Activated CD4-positive, alpha-beta T cell treated with anti-CD3 and anti-CD28 coated beads, Interleukin-10, Interleukin-2, amounts not matched to agents 100 ng/mL and 50 ng/mL, durations not matched to agents 16 hours and 8 hours (primary cell): ENCODE measurements around the gene KCNQ1OT1.

Experiments
- DNase-seq: peaks from one replicate; pipeline ENCODE4 v3.0.0-alpha.2; 2020

The KCNQ1OT1 gene

GRCh38 chr11:2580061-2580421 lies 119.8 kb downstream of the KCNQ1OT1 start:
- DNase-seq: no peak

- DNase-seq: no peak
Observed at GRCh38 chr11:2579315-2580060, 120.3 kb downstream of the KCNQ1OT1 start.

GRCh38 chr11:2578929-2579270 lies 120.9 kb downstream of the KCNQ1OT1 start:
- no peak for DNase-seq

GRCh38 chr11:2577991-2578928 lies 121.5 kb downstream of the KCNQ1OT1 start:
- DNase-seq: no peak

GRCh38 chr11:2577031-2577990 lies 122.5 kb downstream of the KCNQ1OT1 start:
- no peak for DNase-seq

GRCh38 chr11:2576549-2576948 lies 123.2 kb downstream of the KCNQ1OT1 start:
- DNase-seq: no peak

- no peak for DNase-seq
Observed at GRCh38 chr11:2576111-2576510, 123.7 kb downstream of the KCNQ1OT1 start.

GRCh38 chr11:2575591-2576051 lies 124.2 kb downstream of the KCNQ1OT1 start:
- DNase-seq: no peak

GRCh38 chr11:2574553-2575535 lies 125.0 kb downstream of the KCNQ1OT1 start:
- DNase-seq: no peak

- no peak for DNase-seq
Observed at GRCh38 chr11:2574043-2574552, 125.7 kb downstream of the KCNQ1OT1 start.

GRCh38 chr11:2573240-2574042 lies 126.4 kb downstream of the KCNQ1OT1 start:
- DNase-seq: no peak

GRCh38 chr11:2572491-2573239 lies 127.1 kb downstream of the KCNQ1OT1 start:
- DNase-seq: no peak

GRCh38 chr11:2571598-2572281 lies 128.1 kb downstream of the KCNQ1OT1 start:
- DNase-seq: no peak

- no peak for DNase-seq
Observed at GRCh38 chr11:2570841-2571597, 128.8 kb downstream of the KCNQ1OT1 start.

- no peak for DNase-seq
Observed at GRCh38 chr11:2570211-2570811, 129.5 kb downstream of the KCNQ1OT1 start.

GRCh38 chr11:2569731-2570210 lies 130.0 kb downstream of the KCNQ1OT1 start:
- no peak for DNase-seq

GRCh38 chr11:2569321-2569721 lies 130.5 kb downstream of the KCNQ1OT1 start:
- no peak for DNase-seq
